Measurements from ENCODE around the gene MMP17. TPM values are rescaled to one million over a fixed set of nuclear protein-coding genes. Genes with fewer than 3 reads are reported as not detected.

The MMP17 gene
- polyA plus RNA-seq, 3 donors, result 0.81 to 2.5 (median 1.2) TPM

- DNase-seq (ENCODE audit: extremely low read depth in 1 of 11, low read depth in 9 of 11, low spot score in 4 of 11), result no peak
These were observed 72.2 kb downstream of the MMP17 start for GRCh38 chr12:131900397-131900796.

Other genes with a start within 250 kb of the MMP17 start
- 10 to 100 TPM; 43.9 to 61.8 (median 44.8) TPM for gene SFSWAP, start 117.3 kb upstream of the MMP17 start, polyA plus RNA-seq (ENCODE audit: insufficient read length in 3 of 3)
- 10 to 100 TPM; 23.7 to 44.8 (median 37.8) TPM for gene ULK1, start 66.2 kb downstream of the MMP17 start, polyA plus RNA-seq (ENCODE audit: insufficient read length in 3 of 3)
- 10 to 100 TPM; 13.9 to 22.7 (median 18.0) TPM for gene PUS1, start 100.9 kb downstream of the MMP17 start, polyA plus RNA-seq (ENCODE audit: insufficient read length in 3 of 3)
- 10 to 100 TPM; 39.4 to 46.1 (median 41.1) TPM for gene EP400, start 121.5 kb downstream of the MMP17 start, polyA plus RNA-seq (ENCODE audit: insufficient read length in 3 of 3)